Measurements from ENCODE around the gene MSN. TPM values are rescaled to one million over a fixed set of nuclear protein-coding genes. Genes with fewer than 3 reads are reported as not detected.
A peak's percentile ranks its signal among the peaks of the same experiment; 100 is the strongest.

The MSN gene
- polyA plus RNA-seq, 2 donors = 32.9 to 50.4 TPM

DNA sequence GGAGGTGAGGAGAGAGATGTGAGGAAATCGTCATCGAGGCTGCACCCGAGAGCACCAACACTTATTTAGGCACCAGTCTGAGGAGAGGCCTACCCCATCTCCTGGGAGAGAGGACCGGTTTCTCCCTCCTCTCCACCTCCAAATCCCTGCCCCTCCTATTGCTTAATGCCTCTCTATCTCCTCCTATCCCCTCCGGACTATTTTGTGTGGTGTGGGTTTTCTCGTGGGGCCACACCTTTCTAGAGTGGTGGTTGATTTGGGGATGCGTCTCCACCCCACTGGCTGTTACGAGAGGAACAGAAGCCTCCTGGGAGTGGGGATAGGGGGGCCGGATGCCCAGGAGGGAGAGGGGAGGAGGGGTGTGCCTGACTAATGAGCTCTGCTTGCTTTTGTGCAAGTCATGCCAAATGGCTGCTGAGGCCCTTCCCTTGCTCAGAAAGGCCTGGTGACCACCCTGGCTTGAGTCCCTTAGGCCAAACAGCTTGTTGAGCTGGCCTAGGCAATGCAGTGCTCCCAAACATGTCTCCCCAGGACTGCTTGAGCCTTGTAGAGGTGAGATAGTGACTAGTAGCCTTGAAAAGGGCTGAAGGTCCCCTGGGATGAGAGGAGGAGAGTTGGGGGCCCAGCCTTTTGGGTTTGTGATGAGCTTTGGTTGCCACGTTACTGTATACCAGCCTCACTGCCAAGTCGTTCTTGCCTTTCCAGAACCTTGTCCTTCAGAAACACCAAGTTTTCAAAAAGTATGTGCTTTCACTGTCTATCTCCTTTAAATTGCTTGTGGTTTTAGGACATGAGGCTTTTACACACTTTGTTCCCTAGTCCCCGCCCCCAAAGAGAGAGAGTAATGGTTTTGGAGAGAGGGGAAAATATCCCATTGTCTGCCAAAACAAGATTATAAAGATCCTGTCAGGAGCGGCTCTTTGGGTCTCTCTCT is 1.2 kb downstream of the MSN start:
- no peaks in the 10 kb centered on the region for H3K36me3 ChIP-seq (ENCODE audit: control insufficient read depth in 2 of 2, insufficient read depth in 2 of 2, low read length in 1 of 2)
- peak overlapping the region; percentile 88 to 90 for H3K27ac ChIP-seq (ENCODE audit: low read depth in 2 of 2, low read length in 1 of 2)
- peaks cover 0 to 3% of the 10 kb centered on the region in 2 donors for H3K4me1 ChIP-seq (ENCODE audit: control insufficient read depth in 2 of 2, insufficient read depth in 2 of 2, low read length in 1 of 2)
- no peaks in the 10 kb centered on the region for H3K9me3 ChIP-seq (ENCODE audit: control insufficient read depth in 2 of 2, insufficient read depth in 1 of 2, low read depth in 1 of 2, low read length in 1 of 2)
- 1 to 35% methylated on average over 13 of the region's 13 CpGs for WGBS, 2 donors
- no peaks in the 10 kb centered on the region for H3K27me3 ChIP-seq (ENCODE audit: control insufficient read depth in 1 of 2, insufficient read depth in 2 of 2, low read length in 2 of 2)
- H3K4me3 ChIP-seq (ENCODE audit: low read depth in 1 of 2, low read length in 2 of 2) = peak overlapping the region; percentile 61 to 65

DNA sequence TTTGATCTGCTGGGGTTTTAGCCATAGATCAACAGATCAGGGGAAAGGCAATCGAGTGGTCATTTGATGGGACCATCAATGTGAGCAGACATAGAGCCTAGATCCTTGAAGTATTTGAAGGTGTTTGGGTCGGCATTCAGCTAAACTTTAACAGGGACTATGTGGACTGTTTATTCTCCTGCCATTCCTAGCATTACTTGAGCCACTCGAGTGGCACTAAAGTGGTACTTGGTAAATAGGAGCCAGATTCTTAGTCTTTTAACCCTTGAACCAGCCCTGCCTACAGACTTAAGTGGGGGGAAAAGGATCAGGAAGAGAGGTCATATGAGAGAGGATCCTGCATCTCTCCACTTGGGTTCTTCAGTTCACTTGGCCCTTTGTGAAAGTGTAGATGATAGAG is 3.8 kb downstream of the MSN start:
- H3K4me1 ChIP-seq (ENCODE audit: control insufficient read depth in 2 of 2, insufficient read depth in 2 of 2, low read length in 1 of 2) = peaks cover 0 to 10% of the 10 kb centered on the region in 2 donors
- 50 to 51% methylated on average over 3 of the region's 3 CpGs for WGBS, 2 donors

DNA sequence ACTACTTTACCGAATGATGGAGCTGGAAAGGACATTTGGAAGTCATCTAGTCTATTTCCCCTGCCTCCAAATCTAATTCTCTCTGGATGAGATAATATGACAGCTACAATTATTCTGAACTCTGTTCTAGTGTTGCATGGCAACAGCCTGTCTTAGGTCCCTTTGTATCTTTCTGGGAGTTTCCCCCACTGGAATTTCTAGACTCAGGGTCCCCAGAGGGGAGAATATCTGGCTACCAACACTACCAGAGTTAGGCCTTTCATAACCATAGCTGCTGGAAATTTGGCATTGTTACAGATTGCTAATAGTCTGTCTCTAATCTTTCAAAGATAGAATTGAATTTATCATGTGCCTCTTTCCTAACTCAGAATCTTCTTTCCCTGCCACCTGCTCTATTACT is 4.5 kb downstream of the MSN start:
- Histone ChIP-seq H3K27ac (ENCODE audit: low read depth in 2 of 2, low read length in 1 of 2) (no peak overlapping the region), H3K27me3 (ENCODE audit: control insufficient read depth in 1 of 2, insufficient read depth in 2 of 2, low read length in 2 of 2) (no peaks in the 10 kb centered on the region), H3K36me3 (ENCODE audit: control insufficient read depth in 2 of 2, insufficient read depth in 2 of 2, low read length in 1 of 2) (no peaks in the 10 kb centered on the region), H3K4me1 (ENCODE audit: control insufficient read depth in 2 of 2, insufficient read depth in 2 of 2, low read length in 1 of 2) (peaks cover 0 to 10% of the 10 kb centered on the region in 2 donors), H3K4me3 (ENCODE audit: low read depth in 1 of 2, low read length in 2 of 2) (no peak overlapping the region), H3K9me3 (ENCODE audit: control insufficient read depth in 2 of 2, insufficient read depth in 1 of 2, low read depth in 1 of 2, low read length in 1 of 2) (no peaks in the 10 kb centered on the region)
- WGBS, 2 donors = 6 to 29% methylated on average over 1 of the region's 1 CpG

More for the DNA sequence above, 3.8 kb downstream of the MSN start:
- Histone ChIP-seq H3K27me3 (ENCODE audit: control insufficient read depth in 1 of 2, insufficient read depth in 2 of 2, low read length in 2 of 2) (no peaks in the 10 kb centered on the region), H3K9me3 (ENCODE audit: control insufficient read depth in 2 of 2, insufficient read depth in 1 of 2, low read depth in 1 of 2, low read length in 1 of 2) (no peaks in the 10 kb centered on the region), H3K36me3 (ENCODE audit: control insufficient read depth in 2 of 2, insufficient read depth in 2 of 2, low read length in 1 of 2) (no peaks in the 10 kb centered on the region), H3K27ac (ENCODE audit: low read depth in 2 of 2, low read length in 1 of 2) (peak overlapping the region in 1 of 2 donors; percentile 73), H3K4me3 (ENCODE audit: low read depth in 1 of 2, low read length in 2 of 2) (no peak overlapping the region)

DNA sequence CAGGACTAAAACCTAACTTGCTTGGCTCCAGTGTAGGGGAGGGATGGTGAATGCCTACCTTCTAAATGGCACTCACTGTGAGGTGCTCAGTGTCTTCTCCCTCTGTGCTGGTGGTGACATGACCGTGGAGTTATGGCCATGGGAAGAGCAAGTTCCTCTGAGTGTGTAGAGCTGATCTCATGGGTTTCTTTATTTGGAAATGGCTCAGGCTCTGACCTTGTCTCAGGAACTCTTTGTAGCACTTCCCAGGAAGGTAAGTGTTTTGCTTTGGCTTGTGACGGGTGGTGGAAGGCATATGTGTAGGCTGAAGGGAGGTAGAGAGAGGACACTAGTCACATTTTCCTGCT is 6.4 kb downstream of the MSN start:
- no peak overlapping the region for H3K4me3 ChIP-seq (ENCODE audit: low read depth in 1 of 2, low read length in 2 of 2)
- H3K4me1 ChIP-seq (ENCODE audit: control insufficient read depth in 2 of 2, insufficient read depth in 2 of 2, low read length in 1 of 2) = peaks cover 0 to 10% of the 10 kb centered on the region in 2 donors
- H3K36me3 ChIP-seq (ENCODE audit: control insufficient read depth in 2 of 2, insufficient read depth in 2 of 2, low read length in 1 of 2) = no peaks in the 10 kb centered on the region
- H3K27ac ChIP-seq (ENCODE audit: low read depth in 2 of 2, low read length in 1 of 2) = peak overlapping the region; percentile 48 to 59
- no peaks in the 10 kb centered on the region for H3K9me3 ChIP-seq (ENCODE audit: control insufficient read depth in 2 of 2, insufficient read depth in 1 of 2, low read depth in 1 of 2, low read length in 1 of 2)
- 58 to 83% methylated on average over 2 of the region's 2 CpGs for WGBS, 2 donors
- H3K27me3 ChIP-seq (ENCODE audit: control insufficient read depth in 1 of 2, insufficient read depth in 2 of 2, low read length in 2 of 2) = no peaks in the 10 kb centered on the region

DNA sequence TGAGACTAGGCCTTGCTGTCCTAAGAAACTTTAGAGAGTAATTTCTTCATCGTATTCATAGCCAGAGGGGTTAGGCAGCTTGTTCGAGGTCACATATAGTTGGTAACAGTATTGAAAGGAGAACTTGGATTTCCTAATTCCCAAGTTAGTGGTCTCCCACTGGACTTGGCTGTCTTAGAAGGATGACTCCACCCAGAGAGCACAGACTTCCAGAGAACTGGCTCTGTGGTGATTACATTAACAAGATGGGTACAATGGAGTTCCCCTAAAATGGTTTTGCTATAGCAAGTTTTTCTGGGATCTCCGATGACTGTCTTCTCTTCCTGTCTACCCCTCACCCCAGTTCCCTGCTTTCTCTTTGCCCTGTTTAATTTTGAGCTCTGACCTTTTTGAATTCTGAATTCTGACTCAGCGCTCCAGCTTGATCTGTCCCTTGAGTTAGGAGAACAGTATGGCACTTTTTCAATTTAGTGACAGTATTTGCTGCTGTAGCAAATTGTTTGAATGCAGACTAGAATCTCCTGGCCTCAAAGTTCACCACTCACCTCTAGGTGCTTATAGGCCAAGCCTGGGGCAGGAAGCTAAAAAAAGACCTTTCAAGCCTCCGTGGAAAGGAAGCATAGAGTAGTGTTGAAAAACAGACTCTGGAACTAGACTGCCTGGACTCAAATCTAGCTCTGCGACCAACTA is 6.9 kb downstream of the MSN start:
- H3K4me1 ChIP-seq (ENCODE audit: control insufficient read depth in 2 of 2, insufficient read depth in 2 of 2, low read length in 1 of 2) = peaks cover 0 to 10% of the 10 kb centered on the region in 2 donors
- 33 to 58% methylated on average over 6 of the region's 6 CpGs for WGBS, 2 donors
- H3K36me3 ChIP-seq (ENCODE audit: control insufficient read depth in 2 of 2, insufficient read depth in 2 of 2, low read length in 1 of 2) = no peaks in the 10 kb centered on the region
- H3K9me3 ChIP-seq (ENCODE audit: control insufficient read depth in 2 of 2, insufficient read depth in 1 of 2, low read depth in 1 of 2, low read length in 1 of 2) = no peaks in the 10 kb centered on the region
- no peaks in the 10 kb centered on the region for H3K27me3 ChIP-seq (ENCODE audit: control insufficient read depth in 1 of 2, insufficient read depth in 2 of 2, low read length in 2 of 2)
- peak overlapping the region; percentile 48 to 59 for H3K27ac ChIP-seq (ENCODE audit: low read depth in 2 of 2, low read length in 1 of 2)
- H3K4me3 ChIP-seq (ENCODE audit: low read depth in 1 of 2, low read length in 2 of 2) = no peak overlapping the region

DNA sequence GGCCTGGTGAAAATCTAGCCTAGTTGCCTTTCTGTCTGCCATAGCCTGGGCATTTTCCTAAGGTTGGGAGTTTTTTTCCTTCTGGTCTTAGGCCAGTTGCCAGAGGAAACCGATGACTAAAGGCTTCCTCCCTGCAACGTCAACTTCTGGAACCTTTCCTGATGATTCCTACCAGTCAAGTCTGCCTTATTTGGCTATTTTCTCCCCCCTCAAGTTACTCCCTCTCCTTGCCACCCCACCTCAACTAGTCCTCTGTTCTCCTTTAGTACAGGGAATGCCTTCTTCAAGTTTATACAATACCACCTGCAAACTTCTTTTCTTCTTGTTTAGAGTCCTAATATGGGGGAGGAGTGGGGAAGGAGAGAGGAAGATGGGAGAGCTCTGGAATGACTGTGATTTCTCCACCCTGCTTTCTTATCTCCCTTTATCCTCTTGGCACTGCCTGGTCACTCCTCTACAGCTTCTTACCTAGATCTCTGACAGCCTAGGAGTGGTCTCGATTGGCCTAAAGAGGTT is 10.6 kb downstream of the MSN start:
- Histone ChIP-seq H3K9me3 (ENCODE audit: control insufficient read depth in 2 of 2, insufficient read depth in 1 of 2, low read depth in 1 of 2, low read length in 1 of 2) (no peaks in the 10 kb centered on the region), H3K4me1 (ENCODE audit: control insufficient read depth in 2 of 2, insufficient read depth in 2 of 2, low read length in 1 of 2) (peaks cover 0 to 10% of the 10 kb centered on the region in 2 donors), H3K27me3 (ENCODE audit: control insufficient read depth in 1 of 2, insufficient read depth in 2 of 2, low read length in 2 of 2) (no peaks in the 10 kb centered on the region), H3K4me3 (ENCODE audit: low read depth in 1 of 2, low read length in 2 of 2) (no peak overlapping the region), H3K27ac (ENCODE audit: low read depth in 2 of 2, low read length in 1 of 2) (peak overlapping the region; percentile 77 to 79), H3K36me3 (ENCODE audit: control insufficient read depth in 2 of 2, insufficient read depth in 2 of 2, low read length in 1 of 2) (no peaks in the 10 kb centered on the region)
- WGBS, 2 donors = 17 to 44% methylated on average over 3 of the region's 3 CpGs

DNA sequence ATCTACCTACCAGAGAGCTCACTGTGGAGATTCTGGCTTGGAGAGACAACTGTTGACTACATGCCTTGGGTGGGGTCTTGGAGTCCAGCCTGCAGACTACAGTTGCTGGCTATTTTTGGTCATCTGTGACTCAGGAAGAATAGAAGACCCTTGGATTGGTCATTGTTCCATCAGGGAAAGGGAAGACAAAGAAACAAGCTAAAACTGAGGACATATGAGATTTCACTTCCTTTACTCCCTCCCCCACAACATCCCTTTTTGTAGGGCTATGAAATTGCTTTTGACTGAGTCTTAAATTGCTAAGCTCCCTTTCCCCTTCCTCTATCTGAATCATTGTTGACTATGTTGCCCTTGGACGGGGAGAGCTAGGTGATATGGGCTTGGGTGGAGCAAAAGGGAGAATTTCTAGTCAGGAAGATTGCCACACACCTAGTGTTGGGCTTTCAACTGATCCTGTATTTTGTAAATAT is 11.7 kb downstream of the MSN start:
- Histone ChIP-seq H3K4me3 (ENCODE audit: low read depth in 1 of 2, low read length in 2 of 2) (no peak overlapping the region), H3K9me3 (ENCODE audit: control insufficient read depth in 2 of 2, insufficient read depth in 1 of 2, low read depth in 1 of 2, low read length in 1 of 2) (no peaks in the 10 kb centered on the region), H3K36me3 (ENCODE audit: control insufficient read depth in 2 of 2, insufficient read depth in 2 of 2, low read length in 1 of 2) (no peaks in the 10 kb centered on the region), H3K4me1 (ENCODE audit: control insufficient read depth in 2 of 2, insufficient read depth in 2 of 2, low read length in 1 of 2) (peaks cover 0 to 4% of the 10 kb centered on the region in 2 donors), H3K27me3 (ENCODE audit: control insufficient read depth in 1 of 2, insufficient read depth in 2 of 2, low read length in 2 of 2) (no peaks in the 10 kb centered on the region), H3K27ac (ENCODE audit: low read depth in 2 of 2, low read length in 1 of 2) (peak overlapping the region; percentile 53 to 68)
- 20 to 37% methylated on average over 1 of the region's 1 CpG for WGBS, 2 donors

DNA sequence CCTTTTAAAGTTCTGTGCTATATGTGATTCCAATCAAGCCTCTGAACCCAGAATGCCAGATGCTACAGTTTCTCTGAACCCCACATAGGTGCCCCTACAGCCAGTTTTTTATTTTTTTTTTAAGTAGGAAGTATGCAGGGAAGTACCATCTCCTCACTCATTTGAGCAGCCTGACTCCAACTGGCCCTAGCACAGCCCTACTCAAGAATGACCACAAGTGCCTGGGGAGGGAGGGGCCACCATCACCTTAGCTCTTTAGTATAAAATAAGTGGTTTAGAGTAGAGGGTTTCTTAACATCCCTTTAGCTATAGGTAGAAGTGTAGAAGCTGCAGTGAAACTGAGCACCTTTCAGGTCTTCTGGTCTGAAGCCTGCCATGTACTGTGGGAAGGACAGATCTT is 14.4 kb downstream of the MSN start:
- no peaks in the 10 kb centered on the region for H3K4me1 ChIP-seq (ENCODE audit: control insufficient read depth in 2 of 2, insufficient read depth in 2 of 2, low read length in 1 of 2)
- H3K9me3 ChIP-seq (ENCODE audit: control insufficient read depth in 2 of 2, insufficient read depth in 1 of 2, low read depth in 1 of 2, low read length in 1 of 2) = no peaks in the 10 kb centered on the region
- no peaks in the 10 kb centered on the region for H3K27me3 ChIP-seq (ENCODE audit: control insufficient read depth in 1 of 2, insufficient read depth in 2 of 2, low read length in 2 of 2)
- H3K27ac ChIP-seq (ENCODE audit: low read depth in 2 of 2, low read length in 1 of 2) = no peak overlapping the region
- no peak overlapping the region for H3K4me3 ChIP-seq (ENCODE audit: low read depth in 1 of 2, low read length in 2 of 2)
- no peaks in the 10 kb centered on the region for H3K36me3 ChIP-seq (ENCODE audit: control insufficient read depth in 2 of 2, insufficient read depth in 2 of 2, low read length in 1 of 2)

DNA sequence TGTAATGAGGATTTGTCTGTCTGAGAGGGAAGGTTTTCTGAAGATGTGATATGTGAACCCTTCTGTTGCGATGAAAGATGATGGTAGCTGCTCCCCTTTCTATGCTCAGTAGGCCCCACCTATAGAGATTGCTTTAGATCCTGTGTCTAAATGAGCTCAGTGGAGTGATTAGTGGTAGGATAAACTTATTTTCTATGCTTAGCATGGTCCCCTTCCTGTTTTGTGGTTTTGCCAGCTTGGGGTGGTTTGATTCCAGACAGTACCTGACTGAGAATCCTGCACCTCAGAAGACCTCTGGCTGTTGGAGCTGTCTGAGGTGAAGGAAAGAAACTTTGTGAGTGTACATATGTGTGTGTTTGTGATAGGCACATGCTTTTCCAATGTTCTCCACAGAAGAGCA is 17.7 kb downstream of the MSN start:
- 94 to 97% methylated on average over 1 of the region's 1 CpG for WGBS, 2 donors
- Histone ChIP-seq H3K36me3 (ENCODE audit: control insufficient read depth in 2 of 2, insufficient read depth in 2 of 2, low read length in 1 of 2) (no peaks in the 10 kb centered on the region), H3K4me3 (ENCODE audit: low read depth in 1 of 2, low read length in 2 of 2) (no peak overlapping the region), H3K27me3 (ENCODE audit: control insufficient read depth in 1 of 2, insufficient read depth in 2 of 2, low read length in 2 of 2) (no peaks in the 10 kb centered on the region), H3K27ac (ENCODE audit: low read depth in 2 of 2, low read length in 1 of 2) (no peak overlapping the region), H3K4me1 (ENCODE audit: control insufficient read depth in 2 of 2, insufficient read depth in 2 of 2, low read length in 1 of 2) (peaks cover 0 to 2% of the 10 kb centered on the region in 2 donors), H3K9me3 (ENCODE audit: control insufficient read depth in 2 of 2, insufficient read depth in 1 of 2, low read depth in 1 of 2, low read length in 1 of 2) (no peaks in the 10 kb centered on the region)
